ENCODE measurements around the gene TMEM255B.

The TMEM255B gene

DNA sequence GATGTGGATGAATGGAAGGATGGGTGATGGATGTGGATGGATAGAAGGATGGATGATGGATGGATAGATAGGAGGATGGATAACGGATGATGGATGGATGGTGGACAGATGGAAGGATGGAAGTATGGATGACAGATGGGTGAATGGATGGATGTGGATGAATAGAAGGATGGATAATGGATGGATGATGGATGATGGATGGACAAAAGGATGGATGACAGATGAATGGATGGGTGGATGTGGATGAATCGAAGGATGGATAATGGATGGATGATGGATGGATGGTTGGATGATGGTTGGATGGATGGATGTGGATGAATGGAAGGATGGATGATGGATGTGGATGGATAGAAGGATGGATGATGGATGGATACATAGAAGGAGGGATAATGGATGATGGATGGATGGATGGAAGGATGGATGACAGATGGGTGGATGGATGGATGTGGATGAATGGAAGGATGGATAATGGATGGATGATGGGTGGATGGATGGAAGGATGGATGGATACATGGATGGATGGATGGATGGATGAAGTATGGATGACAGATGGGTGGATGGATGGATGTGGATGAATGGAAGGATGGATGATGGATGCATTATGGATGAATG, 39.3 kb downstream of the TMEM255B start:
- DNase-seq (ENCODE audit: low read depth, low spot score), result no peak
- no peak overlapping the region for H3K27ac ChIP-seq

DNA sequence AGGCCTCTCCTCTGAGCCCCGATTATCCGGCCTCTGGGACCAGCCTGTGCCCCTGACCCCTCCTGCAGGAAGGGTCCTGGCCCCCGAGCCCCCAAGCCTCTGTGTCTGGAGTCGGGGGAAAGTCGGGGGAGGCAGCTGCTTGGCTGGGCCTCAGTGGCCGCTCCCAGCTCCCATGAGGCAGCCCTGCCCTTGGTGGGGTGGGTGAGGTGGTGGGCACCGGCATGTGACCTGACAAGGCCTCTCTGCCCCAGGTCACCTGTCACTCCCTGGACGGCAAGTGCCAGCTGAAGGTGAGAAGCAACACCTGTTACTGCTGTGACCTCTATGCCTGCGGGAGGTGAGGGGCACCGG, 41.5 kb downstream of the TMEM255B start:
- no peak for DNase-seq (ENCODE audit: low read depth, low spot score)
- no peak overlapping the region for H3K27ac ChIP-seq

DNA sequence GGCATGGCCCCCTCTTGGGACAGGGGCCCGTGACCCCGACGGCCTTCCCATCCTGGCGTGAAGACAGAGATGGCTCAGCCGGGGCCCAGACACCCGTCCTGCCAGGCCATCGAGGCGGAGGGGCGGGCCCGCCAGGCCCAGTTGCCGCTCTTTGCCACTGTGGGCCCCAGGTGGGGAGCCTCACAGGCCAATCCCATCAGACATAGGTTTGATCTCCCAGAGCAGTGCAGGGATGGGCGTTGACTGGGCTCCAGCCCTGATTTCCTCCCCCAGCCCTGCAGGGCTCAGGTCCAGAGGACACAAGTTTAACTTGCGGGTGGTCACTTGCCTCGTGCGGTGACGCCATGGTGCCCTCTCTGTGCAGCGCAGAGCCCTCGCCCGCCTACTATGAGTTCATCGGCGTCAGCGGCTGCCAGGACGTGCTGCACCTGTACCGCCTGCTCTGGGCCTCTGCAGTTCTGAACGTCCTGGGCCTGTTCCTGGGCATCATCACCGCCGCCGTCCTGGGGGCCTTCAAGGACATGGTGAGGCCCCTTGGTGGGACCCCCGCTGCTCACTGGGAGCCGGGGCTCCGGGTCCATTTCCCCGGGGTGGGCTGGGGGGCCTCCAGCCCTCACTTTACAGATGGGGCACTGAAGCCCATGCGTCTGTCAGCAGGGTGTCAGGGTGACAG, 42.4 kb downstream of the TMEM255B start:
- no peak for DNase-seq (ENCODE audit: low read depth, low spot score)
- no peak overlapping the region for H3K27ac ChIP-seq

DNA sequence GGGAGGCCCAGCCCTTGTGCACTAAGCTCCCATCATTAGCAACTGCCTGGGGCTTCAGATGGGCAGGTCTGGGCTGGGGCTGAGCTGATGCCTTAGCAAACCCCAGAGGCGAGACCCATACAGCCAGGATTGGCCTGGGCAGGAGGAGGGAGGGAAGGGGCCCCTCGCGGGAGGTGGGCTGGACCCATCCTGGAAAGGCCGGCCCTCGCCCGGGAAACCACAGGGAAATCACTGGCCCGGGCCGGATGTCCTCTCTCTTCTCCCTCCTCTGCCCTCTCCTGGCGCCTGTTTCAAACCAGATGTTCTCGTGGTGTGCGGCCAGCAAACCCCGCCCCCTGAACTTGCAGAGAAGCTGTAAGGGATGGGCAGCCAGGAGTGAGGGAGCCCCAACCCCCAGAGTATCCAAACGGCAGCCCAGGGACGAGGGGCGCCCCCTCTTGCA, 43.1 kb downstream of the TMEM255B start:
- H3K27ac ChIP-seq, result no peak overlapping the region
- no peak for DNase-seq (ENCODE audit: low read depth, low spot score)

DNA sequence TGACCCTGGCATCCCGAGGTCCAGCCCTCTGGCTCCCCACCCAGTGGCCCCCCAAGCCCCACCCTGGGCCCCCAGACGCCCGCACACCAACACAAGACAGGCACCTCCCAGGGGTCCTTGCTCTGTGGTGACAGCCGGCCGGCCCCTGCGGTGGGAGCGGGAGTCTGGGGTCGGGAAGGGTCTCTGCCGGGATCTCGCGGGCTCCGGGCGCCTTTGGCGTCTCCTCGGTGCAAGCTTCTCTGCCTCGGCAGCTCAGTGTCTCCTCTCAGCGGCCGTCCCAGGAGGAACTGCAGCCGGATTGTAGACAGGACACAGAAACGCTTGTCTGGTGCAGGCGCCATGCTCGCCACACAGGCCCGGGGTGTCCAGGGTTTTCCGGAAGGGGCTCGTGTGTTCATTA, 43.7 kb downstream of the TMEM255B start:
- no peak for DNase-seq (ENCODE audit: low read depth, low spot score)
- no peak overlapping the region for H3K27ac ChIP-seq

DNA sequence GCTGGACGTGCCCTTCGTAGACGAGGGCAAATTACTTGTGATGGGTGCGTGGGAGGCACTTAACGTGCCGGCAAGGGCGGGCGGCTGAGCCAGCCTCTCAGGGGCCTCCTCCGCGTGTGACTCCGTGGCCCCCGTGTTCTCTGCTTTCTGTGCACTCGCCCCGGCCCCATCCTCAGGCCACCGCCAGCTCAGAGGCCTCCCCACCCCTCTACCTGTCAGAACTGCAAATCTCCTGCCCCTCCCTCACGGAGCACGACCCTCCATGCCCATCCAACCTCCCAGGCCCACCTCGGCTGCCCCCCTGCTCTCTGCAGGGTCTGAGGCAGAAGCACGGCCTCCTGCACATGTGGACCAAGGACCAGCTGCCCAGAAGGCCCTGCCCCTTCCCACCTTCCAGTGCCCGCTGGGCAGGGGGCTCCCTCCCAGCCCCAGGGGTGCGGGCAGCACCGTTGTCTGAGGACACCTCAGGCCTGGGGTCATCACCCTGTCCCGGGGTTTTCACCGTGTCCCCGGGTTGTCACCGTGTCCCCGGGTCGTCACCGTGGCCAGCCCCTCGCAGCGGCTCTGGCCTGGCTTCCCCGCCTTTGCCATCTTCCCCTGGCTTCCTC, 44.5 kb downstream of the TMEM255B start:
- no peak for DNase-seq (ENCODE audit: low read depth, low spot score)
- H3K27ac ChIP-seq, result no peak overlapping the region

DNA sequence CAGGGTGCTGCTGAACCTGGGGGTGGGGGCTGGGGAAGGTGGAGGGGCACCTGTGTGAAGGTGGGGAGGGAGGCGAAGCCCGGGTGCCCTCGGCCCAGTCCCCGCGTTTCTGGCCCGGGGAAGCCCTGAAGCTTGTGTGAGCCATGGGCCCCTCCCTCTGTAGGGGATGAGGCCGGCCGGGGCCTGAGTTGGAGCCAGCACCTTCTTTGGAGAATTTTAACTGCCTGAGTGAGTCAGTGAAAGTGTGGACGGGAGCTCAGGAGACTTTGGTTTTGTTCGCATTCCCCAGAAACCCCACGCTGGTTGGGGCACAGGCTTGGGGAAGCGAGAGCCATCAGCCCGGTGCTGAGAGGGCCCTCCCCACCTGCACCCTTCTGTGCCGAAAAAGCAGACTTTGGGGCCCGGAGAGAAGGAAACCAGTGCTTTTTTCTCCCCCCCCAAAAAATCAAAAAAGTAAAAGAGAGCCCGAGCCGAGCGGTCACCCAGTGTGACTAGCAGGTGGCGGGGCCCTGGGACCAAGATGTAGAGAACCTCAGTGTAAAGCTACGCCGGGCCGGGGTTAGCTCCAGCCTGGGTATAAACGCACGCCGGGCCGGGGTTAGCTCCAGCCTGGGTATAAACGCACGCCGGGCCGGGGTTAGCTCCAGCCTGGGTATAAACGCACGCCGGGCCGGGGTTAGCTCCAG, 45.1 kb downstream of the TMEM255B start:
- H3K27ac ChIP-seq, result no peak overlapping the region
- no peak for DNase-seq (ENCODE audit: low read depth, low spot score)

DNA sequence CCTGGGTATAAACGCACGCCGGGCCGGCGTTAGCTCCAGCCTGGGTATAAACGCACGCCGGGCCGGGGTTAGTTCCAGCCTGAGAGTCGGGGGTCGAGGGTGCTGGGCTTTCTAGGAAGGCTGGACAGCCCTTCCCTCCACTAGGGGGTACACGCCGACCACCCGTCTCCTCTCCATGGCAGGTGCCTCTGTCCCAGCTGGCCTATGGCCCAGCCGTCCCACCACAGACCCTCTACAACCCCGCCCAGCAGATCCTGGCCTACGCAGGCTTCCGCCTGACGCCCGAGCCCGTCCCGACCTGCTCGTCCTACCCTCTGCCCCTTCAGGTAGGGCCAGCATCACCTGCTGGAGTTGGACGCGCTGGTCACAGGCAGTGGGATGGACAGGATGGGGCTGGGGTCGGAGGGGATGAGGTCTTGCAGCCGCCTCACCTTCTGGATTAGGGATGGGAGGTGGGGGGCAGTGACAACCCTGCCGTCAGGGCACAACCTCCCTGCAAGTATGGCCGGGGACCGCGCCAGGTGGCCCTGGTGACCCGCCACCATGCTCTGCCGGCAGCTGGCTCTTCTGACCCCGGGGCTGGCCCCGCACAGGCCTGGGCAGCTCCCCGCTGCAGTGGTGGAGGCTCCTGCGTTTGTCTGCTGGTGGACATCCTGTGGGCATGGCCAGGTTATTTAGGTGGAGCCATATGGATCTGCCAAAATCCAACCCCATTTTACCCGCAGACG, 45.8 kb downstream of the TMEM255B start:
- no peak overlapping the region for H3K27ac ChIP-seq
- DNase-seq (ENCODE audit: low read depth, low spot score), result no peak

DNA sequence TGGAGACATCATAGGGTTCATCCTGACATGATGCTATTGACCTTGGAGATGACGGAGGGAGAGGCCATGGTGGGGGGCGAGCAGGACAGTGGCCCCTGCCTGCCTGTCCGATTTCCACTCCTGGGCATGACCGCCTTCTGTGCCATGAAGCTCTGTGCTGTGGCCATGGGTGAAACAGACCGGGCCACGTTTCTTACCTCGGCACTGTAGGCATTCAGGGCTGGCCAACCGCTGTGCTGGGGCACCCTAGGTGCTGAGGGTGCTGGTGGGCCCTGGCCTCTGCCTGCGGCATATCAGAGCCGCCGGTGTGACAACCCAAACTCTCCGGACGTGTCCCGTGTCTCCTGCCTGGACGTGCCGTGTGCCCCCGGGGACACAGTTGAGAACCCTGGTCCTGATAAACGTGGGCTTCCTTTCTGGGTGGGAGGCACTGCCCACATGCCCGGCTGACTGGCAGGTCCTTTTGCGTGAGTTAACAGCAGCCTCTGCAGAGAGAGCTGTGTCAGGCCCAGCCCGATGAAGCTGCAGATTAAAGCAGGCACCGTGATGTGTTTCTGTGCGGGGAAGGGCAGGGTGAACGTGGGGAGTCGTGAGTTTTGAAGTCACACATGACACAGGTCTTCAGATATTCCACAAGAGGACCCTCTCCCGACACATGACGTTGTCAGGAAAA, 46.5 kb downstream of the TMEM255B start:
- no peak for DNase-seq (ENCODE audit: low read depth, low spot score)
- H3K27ac ChIP-seq, result no peak overlapping the region

DNA sequence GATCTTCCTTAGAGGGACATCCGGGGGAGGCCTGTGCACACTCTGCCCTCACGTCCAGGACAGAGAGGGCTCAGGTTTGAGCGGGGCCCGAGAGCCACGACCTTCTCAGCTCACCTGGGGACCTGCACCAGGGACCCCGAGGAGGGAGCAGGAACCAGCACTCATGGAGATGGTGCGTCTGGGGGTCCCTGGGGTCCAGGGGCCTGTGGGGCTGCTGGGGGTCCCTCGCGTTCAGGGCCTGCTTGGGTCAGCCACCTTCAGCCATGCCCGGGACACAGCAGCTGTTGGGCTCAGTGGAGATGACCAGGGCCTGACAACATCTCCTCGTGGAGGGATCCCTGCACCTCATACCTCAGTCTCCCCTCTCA, 47.1 kb downstream of the TMEM255B start:
- no peak overlapping the region for H3K27ac ChIP-seq
- DNase-seq (ENCODE audit: low read depth, low spot score), result no peak

DNA sequence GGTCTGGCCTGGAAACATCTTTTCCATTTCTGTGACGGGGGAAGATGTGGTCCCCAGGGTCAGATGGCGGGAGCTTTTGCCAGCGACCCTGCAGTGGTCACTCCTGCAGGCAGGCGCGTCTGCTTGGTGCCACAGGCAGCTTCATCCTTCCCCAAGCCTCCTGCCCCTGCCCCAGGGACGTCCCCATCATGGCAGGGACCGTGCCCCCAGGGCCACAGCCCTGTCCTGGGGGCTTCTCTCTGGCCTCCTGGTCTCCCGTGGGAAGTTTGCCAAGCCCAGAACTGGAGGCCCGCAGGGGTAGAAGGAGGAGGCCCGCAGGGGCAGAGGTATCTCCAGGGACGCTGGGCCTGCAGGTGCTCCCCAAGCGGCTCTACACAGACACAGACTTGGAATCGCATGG, 47.5 kb downstream of the TMEM255B start:
- no peak overlapping the region for H3K27ac ChIP-seq
- DNase-seq (ENCODE audit: low read depth, low spot score), result no peak

DNA sequence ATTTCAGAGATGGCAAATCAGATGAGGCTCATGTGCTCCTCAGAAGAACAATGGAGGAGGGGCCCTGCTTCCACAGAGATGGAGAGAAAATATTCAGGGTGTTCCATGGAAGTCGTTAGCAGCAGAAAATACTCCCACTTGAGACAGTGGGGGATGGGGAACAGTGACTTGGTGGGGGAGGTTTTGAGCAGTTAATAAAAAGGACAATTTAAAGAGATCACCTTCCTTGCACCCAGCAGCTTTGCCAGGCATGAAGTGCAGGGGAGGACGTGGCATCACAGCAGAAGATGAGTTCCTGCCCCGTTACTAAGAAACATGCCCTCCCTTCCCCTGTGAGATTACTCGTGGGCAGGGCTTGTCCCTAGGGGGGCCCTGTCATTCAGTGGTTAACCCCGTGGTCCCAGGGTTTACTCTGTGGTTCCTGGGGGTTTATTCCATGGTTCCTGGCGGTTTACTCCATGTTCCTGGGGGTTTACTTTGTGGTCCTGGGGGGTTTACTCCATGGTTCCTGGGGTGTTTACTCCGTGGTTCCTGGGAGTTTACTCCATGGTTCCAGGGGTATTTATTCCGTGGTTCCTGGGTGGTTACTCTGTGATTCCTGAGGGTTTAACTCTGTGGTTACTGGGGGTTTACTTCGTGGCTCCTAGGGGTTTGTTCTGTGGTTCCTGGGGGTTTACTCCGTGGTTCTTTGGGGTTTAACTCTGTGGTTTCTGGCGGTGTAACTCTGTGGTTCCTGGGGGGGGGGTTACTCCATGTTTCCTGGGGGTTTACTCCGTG, 49.2 kb downstream of the TMEM255B start:
- DNase-seq (ENCODE audit: low read depth, low spot score), result no peak
- H3K27ac ChIP-seq, result no peak overlapping the region

DNA sequence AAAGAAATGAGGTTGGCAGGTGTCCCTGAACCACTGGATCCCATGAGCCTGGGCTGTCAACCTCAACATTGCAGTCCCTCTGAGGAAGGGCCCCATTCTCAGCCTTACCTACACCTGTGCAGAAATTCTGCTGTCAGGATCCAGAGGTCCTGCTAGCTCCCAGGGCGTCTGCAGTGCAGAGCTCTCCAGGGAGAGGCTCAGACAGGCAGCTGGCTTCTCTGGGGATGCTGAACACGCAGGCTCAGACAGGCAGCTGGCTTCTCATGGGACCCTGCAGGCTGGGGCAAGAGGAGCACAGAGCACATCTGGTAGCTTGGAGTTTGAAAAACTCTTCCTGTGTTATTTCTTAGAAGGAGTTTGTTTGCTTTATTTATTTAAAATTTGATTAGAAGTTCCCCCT, 50.9 kb downstream of the TMEM255B start:
- H3K27ac ChIP-seq, result no peak overlapping the region
- no peak for DNase-seq (ENCODE audit: low read depth, low spot score)

DNA sequence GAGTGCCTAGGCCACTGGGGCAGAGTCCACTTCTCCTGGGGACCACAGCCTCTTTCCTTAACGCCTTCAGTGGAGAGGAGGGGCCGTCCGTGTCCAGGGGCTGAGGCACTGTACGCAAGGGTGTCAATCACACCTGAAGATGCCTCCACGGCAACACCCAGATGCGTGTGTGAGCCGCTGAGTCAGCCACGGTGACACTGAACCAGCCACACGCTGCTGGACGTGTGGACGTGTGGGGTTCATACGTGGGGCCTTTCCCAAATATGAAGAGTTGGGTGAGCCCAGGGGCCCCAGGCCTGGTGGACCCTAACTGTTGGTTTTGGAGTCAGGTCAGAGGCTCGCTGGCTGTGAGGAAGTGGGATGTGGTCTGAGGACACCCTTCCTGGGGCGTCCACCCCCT, 51.6 kb downstream of the TMEM255B start:
- H3K27ac ChIP-seq, result no peak overlapping the region
- no peak for DNase-seq (ENCODE audit: low read depth, low spot score)

DNA sequence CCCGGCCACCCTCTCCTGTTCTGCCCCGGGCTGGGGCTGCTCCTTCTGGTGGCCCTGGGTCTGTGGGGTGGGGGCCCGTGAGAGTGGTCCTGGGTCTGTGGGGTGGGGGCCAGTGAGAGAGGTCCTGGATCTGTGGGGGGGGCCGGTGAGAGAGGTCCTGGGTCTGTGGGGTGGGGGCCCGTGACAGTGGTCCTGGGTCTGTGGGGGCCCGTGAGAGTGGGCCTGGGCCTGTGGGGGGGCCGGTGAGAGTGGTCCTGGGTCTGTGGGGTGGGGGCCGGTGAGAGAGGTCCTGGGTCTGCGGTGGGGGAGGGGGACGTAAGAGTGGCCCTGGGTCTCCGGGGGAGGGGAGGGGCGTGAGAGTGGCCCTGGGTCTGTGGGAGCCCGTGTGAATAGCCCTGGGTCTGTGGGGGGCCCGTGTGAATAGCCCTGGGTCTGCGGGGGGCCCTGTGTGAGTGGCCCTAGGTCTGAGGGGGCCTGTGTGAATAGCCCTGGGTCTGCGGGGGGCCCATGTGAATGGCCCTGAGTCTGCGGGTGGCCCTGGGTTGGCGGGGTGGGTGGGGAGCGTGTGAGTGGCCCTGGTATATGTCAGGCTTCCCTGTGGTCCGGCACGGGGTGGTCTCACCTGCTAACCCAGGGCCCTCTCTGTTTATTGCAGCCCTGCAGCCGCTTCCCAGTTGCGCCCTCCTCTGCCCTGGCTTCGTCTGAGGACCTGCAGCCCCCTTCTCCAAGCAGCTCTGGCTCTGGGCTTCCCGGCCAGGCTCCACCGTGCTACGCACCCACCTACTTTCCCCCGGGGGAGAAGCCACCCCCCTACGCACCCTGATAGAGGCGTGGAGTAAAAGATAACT, 52.3 kb downstream of the TMEM255B start:
- no peak overlapping the region for H3K27ac ChIP-seq
- DNase-seq (ENCODE audit: low read depth, low spot score), result no peak

DNA sequence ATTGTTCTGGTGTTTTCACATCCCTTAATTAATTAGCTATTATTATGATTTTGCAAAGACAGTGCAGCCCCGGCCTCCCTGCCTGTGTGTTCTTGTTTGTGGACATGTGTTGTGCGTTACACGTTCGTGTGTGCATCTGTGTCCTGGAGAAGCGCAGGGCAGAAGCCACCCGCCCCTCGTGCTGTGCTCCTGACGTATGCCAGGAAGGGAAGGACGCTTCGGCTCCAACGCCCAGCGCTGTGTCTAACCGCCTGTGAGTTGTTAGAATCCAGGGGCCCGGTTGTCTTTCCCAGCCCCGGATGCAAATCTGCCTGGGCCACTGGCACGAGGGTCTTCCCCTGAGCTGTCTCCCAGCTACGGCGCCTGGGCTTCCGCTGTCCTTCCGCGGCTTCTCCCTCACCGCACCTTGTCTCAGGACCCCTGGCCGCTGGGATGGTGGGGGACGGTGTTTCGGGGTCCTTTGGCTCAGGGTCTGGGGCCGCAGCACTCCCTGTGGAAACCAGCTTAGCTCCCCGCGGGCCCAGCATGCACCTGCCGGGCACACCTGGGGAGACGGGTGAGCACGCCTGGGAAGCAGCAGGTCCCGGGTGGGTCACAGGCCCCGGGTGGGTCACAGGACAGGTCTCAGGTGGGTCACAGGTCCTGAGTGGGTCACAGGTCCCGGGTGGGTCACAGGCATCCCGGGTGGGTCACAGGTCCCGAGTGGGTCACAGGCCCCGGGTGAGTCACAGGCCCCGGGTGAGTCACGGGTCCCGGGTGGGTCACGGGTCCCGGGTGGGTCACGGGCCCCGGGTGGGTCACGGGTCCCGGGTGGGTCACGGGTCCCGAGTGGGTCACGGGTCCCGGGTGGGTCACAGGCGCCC, 53.4 kb downstream of the TMEM255B start:
- no peak overlapping the region for H3K27ac ChIP-seq
- DNase-seq (ENCODE audit: low read depth, low spot score), result no peak

DNA sequence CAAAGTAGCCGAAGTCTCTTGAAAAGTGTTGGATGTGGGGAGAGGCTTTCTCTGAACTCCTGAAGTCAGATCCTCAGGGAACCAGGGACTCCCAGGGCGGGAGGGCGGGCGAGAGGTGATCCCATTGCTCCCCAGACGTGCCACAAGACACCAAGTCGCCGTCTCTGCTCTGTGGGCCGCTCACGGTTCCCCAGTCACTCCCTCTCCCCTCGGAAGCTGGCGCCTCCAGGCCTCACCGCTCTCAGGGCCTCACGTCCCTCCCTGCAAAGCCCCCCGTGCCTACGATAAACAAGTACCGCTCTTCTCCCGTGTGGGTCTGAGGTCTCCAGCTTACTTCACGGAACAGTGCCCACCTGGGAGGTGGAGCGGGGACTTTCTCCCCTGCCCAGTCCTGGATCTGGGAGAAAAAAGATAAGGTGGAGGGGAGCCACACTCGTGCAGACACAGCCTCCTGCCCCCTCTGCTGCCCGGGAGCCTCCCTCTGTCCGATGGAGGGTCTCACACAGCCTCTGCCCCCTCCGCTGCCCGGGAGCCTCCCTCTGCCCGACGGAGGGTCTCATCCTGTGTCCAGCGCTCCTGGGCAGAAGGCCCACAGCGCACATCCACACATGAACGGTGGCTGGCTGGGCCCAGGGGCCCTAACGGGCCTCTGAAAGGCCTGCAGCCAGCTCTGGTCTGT, 54.2 kb downstream of the TMEM255B start:
- H3K27ac ChIP-seq, result no peak overlapping the region
- DNase-seq (ENCODE audit: low read depth, low spot score), result no peak
